Fibroblast of pulmonary artery (primary cell): ENCODE data around the gene DLL4.
A peak's percentile ranks its signal among the peaks of the same experiment; 100 is the strongest.

Experiments used
- DNase-seq: peaks from one replicate; pipeline ENCODE4 v3.0.0-alpha.2; 2010; ENCODE audit warnings: low read depth
- H3K4me3 ChIP-seq: replicated peaks from 2 replicates; pipeline ENCODE4 v1.5.1; 2011; ENCODE audit warnings: low read depth, mild to moderate bottlenecking, control low read depth, low read length, moderate library complexity
- CTCF ChIP-seq: IDR thresholded peaks from 2 replicates; pipeline ENCODE4 v1.5.1; 2011; ENCODE audit warnings: mild to moderate bottlenecking, control low read depth, low read length, inconsistent platforms; ENCODE audit errors: missing control alignments

The DLL4 gene

GRCh38 chr15:40928821-40929659 lies at the start of gene DLL4:
Gene DLL4, plus strand, starts transcription at chr15:40929340. Its CDS starts 329 bp downstream, at chr15:40929669.
- no peak for DNase-seq
- peak within 1 kb of the TSS; percentile 38 for H3K4me3 ChIP-seq
- TF ChIP-seq CTCF = no peak

GRCh38 chr15:40879609-40880008 lies 49.5 kb upstream of the DLL4 start:
- no peak for TF ChIP-seq CTCF
- no peak overlapping the region for H3K4me3 ChIP-seq
- DNase-seq = no peak

- H3K4me3 ChIP-seq = no peak overlapping the region
- no peak for TF ChIP-seq CTCF
- no peak for DNase-seq
Observed at GRCh38 chr15:40881351-40881750, 47.8 kb upstream of the DLL4 start.

- TF ChIP-seq CTCF = no peak
- H3K4me3 ChIP-seq = no peak overlapping the region
- DNase-seq = no peak
Observed at GRCh38 chr15:40886586-40886985, 42.6 kb upstream of the DLL4 start.

GRCh38 chr15:40889112-40889511 lies 40.0 kb upstream of the DLL4 start:
- TF ChIP-seq CTCF = no peak
- no peak for DNase-seq
- no peak overlapping the region for H3K4me3 ChIP-seq

GRCh38 chr15:40891138-40891537 lies 38.0 kb upstream of the DLL4 start:
- no peak for TF ChIP-seq CTCF
- DNase-seq = no peak
- H3K4me3 ChIP-seq = no peak overlapping the region
